SK-N-SH (cell line): Measurements from ENCODE around the gene SFXN3. TPM values are rescaled to one million over a fixed set of nuclear protein-coding genes. Genes with fewer than 3 reads are reported as not detected.

Experiments
- CTCF ChIA-PET: fragments of 300-600, 350-600 bp; formaldehyde crosslinking; extraction: SDS; loops from one replicate; lab custom pipeline; 2021; lab: Yijun Ruan, JAX
- POLR2A ChIA-PET: fragments of 350-600 bp; sonication (Branson Sonifier 250); formaldehyde crosslinking; extraction: SDS; loops from one replicate; lab custom pipeline; 2020; ENCODE audit warnings: antibody characterized with exemption, inconsistent platforms; lab: Yijun Ruan, JAX
- DNase-seq: peaks from one replicate; pipeline ENCODE4 v3.0.0; 2012
- H2AFZ ChIP-seq: fragments of 200-600 bp; sonication (generic); 2 replicates; pipeline ENCODE4 v1.8.1; 2016; ENCODE audit warnings: antibody characterized with exemption, mild to moderate bottlenecking, low read depth
- H3F3A ChIP-seq: fragments of 200-600 bp; sonication (generic); replicated peaks from 2 replicates; pipeline ENCODE3; 2016; ENCODE audit warnings: antibody characterized with exemption, mild to moderate bottlenecking; ENCODE audit not compliant: insufficient read depth
- H3K27ac ChIP-seq, 2 experiments: fragments of 200-500 bp in 1 of 2; fragments of 200-600 bp in 1 of 2; sonication (Bioruptor generic) in 1 of 2; sonication (generic), shearing (Covaris generic) in 1 of 2; 2 replicates each; pipeline versions ENCODE4 v1.5.1 to v1.6.1; 2014 to 2016; ENCODE audit warnings: low read depth in 2 of 2, inconsistent platforms in 1 of 2, low read length in 1 of 2, mild to moderate bottlenecking in 1 of 2, mixed read lengths in 1 of 2
- H3K27me3 ChIP-seq: fragments of 200-600 bp; sonication (generic), shearing (Covaris generic); 2 replicates; pipeline ENCODE4 v1.6.1; 2016; ENCODE audit warnings: mixed run types; ENCODE audit not compliant: insufficient read depth
- H3K36me3 ChIP-seq, 2 experiments: fragments of 200-500 bp in 1 of 2; fragments of 200-600 bp in 1 of 2; sonication (Bioruptor generic) in 1 of 2; sonication (generic) in 1 of 2; replicated peaks in 1 of 2; 2 replicates each; pipeline versions ENCODE3 to v1.5.1; 2014 to 2016; ENCODE audit warnings: low read length in 1 of 2, mild to moderate bottlenecking in 1 of 2; ENCODE audit not compliant: insufficient read depth in 2 of 2, control insufficient read depth in 1 of 2
- H3K4me1 ChIP-seq, 2 experiments: fragments of 200-500 bp in 1 of 2; fragments of 200-600 bp in 1 of 2; sonication (Bioruptor generic) in 1 of 2; sonication (generic), shearing (Covaris generic) in 1 of 2; 2 replicates each; pipeline versions ENCODE4 v1.5.1 to v1.6.1; 2014 to 2016; ENCODE audit warnings: low read depth in 1 of 2, low read length in 1 of 2, mixed run types in 1 of 2; ENCODE audit not compliant: insufficient read depth in 2 of 2, control insufficient read depth in 1 of 2
- H3K4me2 ChIP-seq: fragments of 200-600 bp; sonication (generic), shearing (Covaris generic); 2 replicates; pipeline ENCODE4 v1.6.1; 2017; ENCODE audit warnings: mixed run types
- H3K4me3 ChIP-seq, 2 experiments: fragments of 200-500 bp in 1 of 2; fragments of 200-600 bp in 1 of 2; sonication (Bioruptor generic) in 1 of 2; sonication (generic), shearing (Covaris generic) in 1 of 2; 2 replicates each; pipeline versions ENCODE4 v1.5.1 to v1.8.1; 2014 to 2016; ENCODE audit warnings: low read depth in 2 of 2, inconsistent platforms in 1 of 2, low read length in 1 of 2, mild to moderate bottlenecking in 1 of 2, mixed read lengths in 1 of 2, moderate library complexity in 1 of 2
- H3K79me2 ChIP-seq: fragments of 200-600 bp; sonication (generic); 2 replicates; pipeline ENCODE4 v1.8.1; 2017; ENCODE audit warnings: mild to moderate bottlenecking; ENCODE audit not compliant: insufficient read depth
- H3K9ac ChIP-seq: fragments of 200-600 bp; sonication (generic); 2 replicates; pipeline ENCODE4 v1.6.1; 2017; ENCODE audit warnings: mixed run types
- H3K9me2 ChIP-seq: fragments of 200-600 bp; sonication (generic); 2 replicates; pipeline ENCODE4 v1.6.1; 2017; ENCODE audit warnings: mixed run types
- H3K9me3 ChIP-seq: fragments of 200-600 bp; sonication (generic); 2 replicates; pipeline ENCODE4 v1.6.1; 2017; ENCODE audit warnings: mixed run types, mild to moderate bottlenecking, moderate library complexity
- H4K20me1 ChIP-seq: fragments of 200-600 bp; sonication (generic); 2 replicates; pipeline ENCODE4 v1.6.1; 2017; ENCODE audit warnings: mild to moderate bottlenecking, mixed run types; ENCODE audit not compliant: insufficient read depth
- CHD2 ChIP-seq: fragments of 150-350 bp; IDR thresholded peaks from 2 replicates; pipeline ENCODE4 v1.6.1; 2018; ENCODE audit warnings: low read length; ENCODE audit not compliant: partially characterized antibody
- EP300 ChIP-seq, 2 experiments: IDR thresholded peaks; 2 replicates each; pipeline versions ENCODE4 v1.4.0 to v1.6.1; 2012; ENCODE audit warnings: borderline replicate concordance in 1 of 2, low read depth in 1 of 2, low read length in 1 of 2
- FOSL2 ChIP-seq: IDR thresholded peaks from 2 replicates; pipeline ENCODE4 v1.4.0; 2012; ENCODE audit warnings: low read depth, mild to moderate bottlenecking, moderate library complexity, borderline replicate concordance
- FOXJ3 ChIP-seq: sonication (generic); formaldehyde crosslinking; IDR thresholded peaks from 2 replicates; pipeline ENCODE4 v1.5.1; 2020; ENCODE audit warnings: mild to moderate bottlenecking, missing genetic modification reagents
- FOXM1 ChIP-seq: IDR thresholded peaks from 2 replicates; pipeline ENCODE4 v1.4.0; 2012; ENCODE audit warnings: low read depth, mild to moderate bottlenecking
- IRF3 ChIP-seq: fragments of 150-350 bp; IDR thresholded peaks from 2 replicates; pipeline ENCODE4 v1.6.1; 2016; ENCODE audit warnings: mild to moderate bottlenecking, low read depth, low read length
- JUND ChIP-seq: IDR thresholded peaks from 2 replicates; pipeline ENCODE4 v1.4.0; 2012
- NFIC ChIP-seq: IDR thresholded peaks from 2 replicates; pipeline ENCODE4 v1.4.0; 2012; ENCODE audit warnings: borderline replicate concordance
- PBX3 ChIP-seq: IDR thresholded peaks from 2 replicates; pipeline ENCODE4; 2012
- POLR2AphosphoS5 ChIP-seq: IDR thresholded peaks from 2 replicates; pipeline ENCODE4 v1.6.1; 2012; ENCODE audit warnings: low read depth, low read length
- RAD21 ChIP-seq: IDR thresholded peaks from 2 replicates; pipeline ENCODE4 v1.6.1; 2012; ENCODE audit warnings: mild to moderate bottlenecking, low read length
- RCOR1 ChIP-seq: fragments of 150-350 bp; IDR thresholded peaks from 2 replicates; pipeline ENCODE4 v1.6.1; 2017; ENCODE audit warnings: antibody characterized with exemption, low read length
- RFX5 ChIP-seq: IDR thresholded peaks from 2 replicates; pipeline ENCODE4 v1.6.1; 2012; ENCODE audit warnings: mild to moderate bottlenecking, improper control_type of control experiment, low read length
- RXRA ChIP-seq: IDR thresholded peaks from 2 replicates; pipeline ENCODE4 v1.4.0; 2012; ENCODE audit warnings: low read depth, mild to moderate bottlenecking, borderline replicate concordance
- SMC3 ChIP-seq: IDR thresholded peaks from 2 replicates; pipeline ENCODE4 v1.6.1; 2012; ENCODE audit warnings: low read depth, low read length, improper control_type of control experiment
- TAF1 ChIP-seq: IDR thresholded peaks from 2 replicates; pipeline ENCODE4 v1.6.1; 2012; ENCODE audit warnings: low read depth, mild to moderate bottlenecking, low read length, moderate library complexity, borderline replicate concordance
- TCF12 ChIP-seq: IDR thresholded peaks from 2 replicates; pipeline ENCODE4 v1.4.0; 2012
- TEAD4 ChIP-seq: IDR thresholded peaks from 2 replicates; pipeline ENCODE4 v1.4.0; 2012; ENCODE audit warnings: mild to moderate bottlenecking, borderline replicate concordance; ENCODE audit not compliant: insufficient read depth
- USF1 ChIP-seq: IDR thresholded peaks from 2 replicates; pipeline ENCODE4 v1.4.0; 2012; ENCODE audit warnings: low read depth, borderline replicate concordance
- USF2 ChIP-seq: fragments of 150-350 bp; IDR thresholded peaks from 2 replicates; pipeline ENCODE4 v1.6.1; 2017; ENCODE audit warnings: antibody characterized with exemption, low read length, low read depth, borderline replicate concordance
- YY1 ChIP-seq: IDR thresholded peaks from 2 replicates; pipeline ENCODE4 v1.4.0; 2012; ENCODE audit warnings: low read depth, mild to moderate bottlenecking
- WGBS: methylation state at CpG from one replicate; pipeline ENCODE4 v1.1.6; 2017; ENCODE audit warnings: low lambda C conversion rate; 5-methylcytosine and 5-hydroxymethylcytosine counted together
- polyA plus RNA-seq, 3 experiments: library from polyadenylated mRNA; depleted of rRNA; stranded (reverse); fragments of >200 nt; gene quantifications; 2 replicates each; pipeline ENCODE4 v1.2.3, GENCODE V29; 2012

The SFXN3 gene
- polyA plus RNA-seq, 1 of the 3 experiments (the other 2 are of a cell fraction), result 142 TPM

- Histone ChIP-seq H3K36me3 (peaks cover 22 to 25% of the 10 kb centered on the region in 2 experiments), H2AFZ (peak overlapping the region; percentile 81; the same call in 1 of the 2 replicates), H3K9me2 (no peaks in the 10 kb centered on the region), H3K27me3 (no peaks in the 10 kb centered on the region), H3K4me2 (peak overlapping the region; percentile 94), H3K9me3 (no peaks in the 10 kb centered on the region), H3K27ac (peak overlapping the region; percentile 98 to 99), H3K4me1 (peaks cover 7 to 40% of the 10 kb centered on the region in 2 experiments; a peak in 2 of 4 replicates), H3F3A (peaks cover 20% of the 10 kb centered on the region), H3K79me2 (peaks cover 46% of the 10 kb centered on the region), H3K9ac (peak overlapping the region; percentile 96), H4K20me1 (peaks cover 39% of the 10 kb centered on the region), H3K4me3 (peak overlapping the region; percentile 84 to 98)
- POLR2A ChIA-PET, result interaction anchor here (0.7 to 2.7 kb wide), 5 partner anchors 9 to 45 kb away, joined by 3 to 16 read pairs (median 4); partner anchors contain the start of genes LZTS2 and MRPL43
- DNase-seq, result peak; percentile 80
- CTCF ChIA-PET, result interaction anchor here (0.8 to 15.0 kb wide), 14 partner anchors 9 to 143 kb away, joined by 3 to 198 read pairs (median 8); partner anchors contain the start of genes KAZALD1 and LZTS2
- TF ChIP-seq SMC3 (no peak), EP300 (IDR thresholded peaks at IDR 0.05; ENCODE audit: borderline replicate concordance in 1 of 2, low read depth in 1 of 2, low read length in 1 of 2) (no peak), POLR2AphosphoS5 (0 out of 2 replicates have a peak, but pooled peaks have one; percentile 50), JUND (no peak), TCF12 (no peak), YY1 (0 out of 2 replicates have a peak, but pooled peaks have one; percentile 2)
- WGBS, result 2% methylated on average over 22 of the region's 47 CpGs
These were observed 982 bp downstream of the SFXN3 start for GRCh38 chr10:101031796-101032636.

- Histone ChIP-seq H3K9me3 (no peaks in the 10 kb centered on the region), H3K4me1 (peaks cover 7 to 40% of the 10 kb centered on the region in 2 experiments; a peak in 2 of 4 replicates), H3K79me2 (peaks cover 47% of the 10 kb centered on the region), H4K20me1 (peaks cover 39% of the 10 kb centered on the region), H3K27ac (peak overlapping the region; percentile 98 to 99), H3F3A (peaks cover 20% of the 10 kb centered on the region), H3K36me3 (peaks cover 27 to 33% of the 10 kb centered on the region in 2 experiments), H3K9me2 (no peaks in the 10 kb centered on the region), H3K4me3 (peak overlapping the region; percentile 84 to 98), H2AFZ (no peak overlapping the region), H3K27me3 (no peaks in the 10 kb centered on the region), H3K9ac (peak overlapping the region; percentile 96), H3K4me2 (peak overlapping the region; percentile 94)
- ChIA-PET POLR2A (interaction anchor here (0.7 to 2.7 kb wide), 2 partner anchors 10 to 33 kb away, joined by 4 to 16 read pairs; partner anchors contain the start of gene LZTS2), CTCF (interaction anchor here (0.8 to 15.0 kb wide), 9 partner anchors 8 to 144 kb away, joined by 3 to 198 read pairs (median 12); partner anchors contain the start of genes KAZALD1 and LZTS2)
- WGBS, result 2% methylated on average over 6 of the region's 6 CpGs
- peak; percentile 83 for DNase-seq
- peak; percentile 71 for TF ChIP-seq CHD2
- TF ChIP-seq RCOR1, result peak; percentile 86
- no peak for TF ChIP-seq TEAD4
- TF ChIP-seq RXRA, result no peak
- no peak for TF ChIP-seq IRF3
- no peak for TF ChIP-seq FOXM1
- peak; percentile 8; the same call in 1 of the 2 replicates for TF ChIP-seq TAF1
- peak; percentile 66 for TF ChIP-seq FOSL2
- TF ChIP-seq YY1, result peak; percentile 39; the same call in 1 of the 2 replicates
- no peak for TF ChIP-seq PBX3
- no peak for TF ChIP-seq RFX5
- TF ChIP-seq NFIC, result peak; percentile 28; the same call in 1 of the 2 replicates
- peak; percentile 81 for TF ChIP-seq TCF12
- no peak for TF ChIP-seq FOXJ3 (CRISPR knock-in tag)
- TF ChIP-seq USF2, result no peak
- no peak for TF ChIP-seq USF1
- TF ChIP-seq RAD21, result no peak
- peak; percentile 64 for TF ChIP-seq POLR2AphosphoS5
- TF ChIP-seq JUND, result no peak; the same call in 1 of the 2 replicates
These were observed 1.7 kb downstream of the SFXN3 start for GRCh38 chr10:101032637-101033224.
